ENCODE data around the gene THSD7B. TPM values are rescaled to one million over a fixed set of nuclear protein-coding genes. Genes with fewer than 3 reads are reported as not detected.
"Not testable (repeated sequence)": the region's sequence is repeated elsewhere in the genome, so short reads cannot be mapped to it uniquely, and the experiment has no call there.

The THSD7B gene
- total and polyA plus RNA-seq, 7 experiments from 2014 or later, result not detected

DNA sequence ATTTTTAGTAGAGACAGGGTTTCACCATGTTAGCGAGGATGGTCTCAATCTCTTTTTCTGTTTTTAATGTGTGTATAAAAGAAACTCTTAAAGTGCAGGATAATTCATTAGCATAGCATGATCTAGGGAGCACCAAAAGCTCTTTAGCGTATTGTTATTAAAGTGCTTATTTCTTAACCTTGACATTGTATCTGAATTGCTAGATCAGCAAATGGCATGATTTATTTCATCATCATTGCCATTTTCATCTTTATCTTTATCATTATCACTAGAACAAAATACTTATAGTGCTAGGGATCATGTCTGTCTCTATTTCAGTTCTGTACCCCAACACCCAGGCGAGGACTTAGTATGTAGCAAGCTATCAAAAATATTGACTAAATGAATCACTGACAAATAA is 805.1 kb downstream of the THSD7B start:
- Histone ChIP-seq H3K4me3 (ENCODE audit: low read length) (no peak overlapping the region), H3K27ac (ENCODE audit: low read depth, low read length) (no peak overlapping the region), H3K4me1 (ENCODE audit: control insufficient read depth in 2 of 2, insufficient read depth in 2 of 2, low read length in 2 of 2) (no peaks in the 10 kb centered on the region), H3K27me3 (ENCODE audit: control insufficient read depth in 2 of 2, insufficient read depth in 2 of 2, low read length in 2 of 2) (no peaks in the 10 kb centered on the region), H3K36me3 (ENCODE audit: control insufficient read depth in 2 of 3, insufficient read depth in 3 of 3, low read length in 3 of 3) (no peaks in the 10 kb centered on the region), H3K9me3 (ENCODE audit: control insufficient read depth in 2 of 3, low read length in 3 of 3) (no peaks in the 10 kb centered on the region)
- DNase-seq, result no peak
- Mint-ChIP-seq H3K36me3 (no peaks in the 10 kb centered on the region), H3K27me3 (no peaks in the 10 kb centered on the region), H3K27ac (no peak overlapping the region), H3K4me1 (no peaks in the 10 kb centered on the region), H3K9me3 (peaks cover 0 to 12% (median 5%) of the 10 kb centered on the region in 11 donors), H3K4me3 (no peak overlapping the region)
- ChIA-PET POLR2A (no interaction called here), CTCF (no interaction called here)
- ATAC-seq, result no peak
- intact Hi-C loops (cut with micrococcal nuclease), result no loop called here

DNA sequence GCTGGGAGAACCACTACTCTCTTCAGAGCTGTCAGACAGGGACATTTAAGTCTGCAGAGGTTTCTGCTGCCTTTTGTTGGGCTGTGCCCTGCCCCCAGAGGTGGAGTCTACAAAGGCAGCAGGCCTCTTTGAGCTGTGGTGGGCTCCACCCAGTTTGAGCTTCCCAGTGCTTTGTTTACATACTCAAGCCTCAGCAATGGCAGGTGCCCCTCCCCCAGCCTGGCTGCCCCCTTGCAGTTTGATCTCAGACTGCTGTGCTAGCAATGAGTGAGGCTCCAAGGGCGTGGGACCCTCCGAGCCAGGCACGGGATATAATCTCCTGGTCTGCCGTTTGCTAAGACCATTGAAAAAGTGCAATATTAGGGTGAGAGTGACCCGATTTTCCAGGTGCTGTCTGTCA is 822.5 kb downstream of the THSD7B start:
- ATAC-seq; POLR2A ChIA-PET; H3K4me1 ChIP-seq (ENCODE audit: control insufficient read depth in 2 of 2, insufficient read depth in 2 of 2, low read length in 2 of 2); H3K9me3 ChIP-seq (ENCODE audit: control insufficient read depth in 2 of 3, low read length in 3 of 3); CTCF ChIA-PET; H3K27me3 Mint-ChIP-seq; H3K27me3 ChIP-seq (ENCODE audit: control insufficient read depth in 2 of 2, insufficient read depth in 2 of 2, low read length in 2 of 2); H3K36me3 ChIP-seq (ENCODE audit: control insufficient read depth in 2 of 3, insufficient read depth in 3 of 3, low read length in 3 of 3); H3K27ac ChIP-seq (ENCODE audit: low read depth, low read length); intact Hi-C loops (cut with micrococcal nuclease); DNase-seq; H3K4me1 Mint-ChIP-seq; H3K4me3 ChIP-seq (ENCODE audit: low read length); H3K36me3 Mint-ChIP-seq; H3K27ac Mint-ChIP-seq; H3K4me3 Mint-ChIP-seq: not testable (repeated sequence)
- peaks cover 6 to 34% (median 16%) of the 10 kb centered on the region in 11 donors for H3K9me3 Mint-ChIP-seq

DNA sequence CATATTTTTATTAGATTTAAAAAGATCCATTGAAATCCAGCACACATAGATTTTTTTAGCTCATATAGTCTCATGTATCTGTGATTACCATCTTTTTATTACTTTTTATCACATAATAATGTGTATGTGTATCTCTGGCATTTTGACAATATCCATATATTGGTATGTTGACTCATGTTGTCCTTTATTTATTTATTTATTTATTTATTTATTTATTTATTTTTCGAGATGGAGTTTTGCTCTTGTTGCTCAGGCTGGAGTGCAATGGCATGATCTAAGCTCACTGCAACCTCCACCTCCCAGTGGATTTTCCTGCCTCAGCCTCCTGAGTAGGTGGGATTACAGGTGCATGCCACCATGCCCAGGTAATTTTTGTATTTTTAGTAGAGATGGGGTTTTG is 823.2 kb downstream of the THSD7B start:
- H3K36me3 Mint-ChIP-seq; POLR2A ChIA-PET; H3K27ac ChIP-seq (ENCODE audit: low read depth, low read length); ATAC-seq; DNase-seq; H3K4me1 Mint-ChIP-seq; H3K9me3 ChIP-seq (ENCODE audit: control insufficient read depth in 2 of 3, low read length in 3 of 3); H3K27me3 ChIP-seq (ENCODE audit: control insufficient read depth in 2 of 2, insufficient read depth in 2 of 2, low read length in 2 of 2); intact Hi-C loops (cut with micrococcal nuclease); H3K4me3 Mint-ChIP-seq; H3K4me3 ChIP-seq (ENCODE audit: low read length); CTCF ChIA-PET; H3K27me3 Mint-ChIP-seq; H3K4me1 ChIP-seq (ENCODE audit: control insufficient read depth in 2 of 2, insufficient read depth in 2 of 2, low read length in 2 of 2); H3K36me3 ChIP-seq (ENCODE audit: control insufficient read depth in 2 of 3, insufficient read depth in 3 of 3, low read length in 3 of 3); H3K27ac Mint-ChIP-seq: not testable (repeated sequence)
- H3K9me3 Mint-ChIP-seq, result peaks cover 6 to 30% (median 16%) of the 10 kb centered on the region in 11 donors

DNA sequence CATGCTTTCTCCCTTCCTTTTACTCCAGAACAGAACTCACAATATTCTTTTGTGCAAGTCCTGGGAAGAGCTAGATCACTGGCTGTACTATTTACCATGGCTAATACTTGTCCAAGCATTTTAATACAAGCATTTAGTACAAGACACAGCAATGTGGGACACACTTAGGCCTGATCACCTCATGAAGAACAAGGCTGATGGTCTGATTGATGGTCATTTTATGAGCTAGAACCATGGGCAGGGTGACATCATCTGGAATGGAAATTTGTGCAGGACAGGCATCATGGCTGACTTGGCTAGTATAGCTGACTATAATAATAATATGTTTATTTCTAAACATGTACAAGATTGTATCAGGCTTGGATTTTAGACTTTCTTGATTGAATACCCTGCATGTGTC is 824.8 kb downstream of the THSD7B start:
- Mint-ChIP-seq H3K4me1 (no peaks in the 10 kb centered on the region), H3K27ac (no peak overlapping the region), H3K36me3 (peaks cover 0 to 4% (median 0%) of the 10 kb centered on the region in 5 donors), H3K27me3 (no peaks in the 10 kb centered on the region), H3K9me3 (peaks cover 4 to 20% (median 9%) of the 10 kb centered on the region in 11 donors), H3K4me3 (no peak overlapping the region)
- no peaks in the 10 kb centered on the region for H3K27me3 ChIP-seq (ENCODE audit: control insufficient read depth in 2 of 2, insufficient read depth in 2 of 2, low read length in 2 of 2)
- ChIA-PET POLR2A (no interaction called here), CTCF (no interaction called here)
- H3K27ac ChIP-seq (ENCODE audit: low read depth, low read length), result no peak overlapping the region
- ATAC-seq, result no peak
- H3K36me3 ChIP-seq (ENCODE audit: control insufficient read depth in 2 of 3, insufficient read depth in 3 of 3, low read length in 3 of 3), result no peaks in the 10 kb centered on the region
- no peaks in the 10 kb centered on the region for H3K4me1 ChIP-seq (ENCODE audit: control insufficient read depth in 2 of 2, insufficient read depth in 2 of 2, low read length in 2 of 2)
- intact Hi-C loops (cut with micrococcal nuclease), result no loop called here
- no peaks in the 10 kb centered on the region for H3K9me3 ChIP-seq (ENCODE audit: control insufficient read depth in 2 of 3, low read length in 3 of 3)
- no peak overlapping the region for H3K4me3 ChIP-seq (ENCODE audit: low read length)
- DNase-seq, result no peak

DNA sequence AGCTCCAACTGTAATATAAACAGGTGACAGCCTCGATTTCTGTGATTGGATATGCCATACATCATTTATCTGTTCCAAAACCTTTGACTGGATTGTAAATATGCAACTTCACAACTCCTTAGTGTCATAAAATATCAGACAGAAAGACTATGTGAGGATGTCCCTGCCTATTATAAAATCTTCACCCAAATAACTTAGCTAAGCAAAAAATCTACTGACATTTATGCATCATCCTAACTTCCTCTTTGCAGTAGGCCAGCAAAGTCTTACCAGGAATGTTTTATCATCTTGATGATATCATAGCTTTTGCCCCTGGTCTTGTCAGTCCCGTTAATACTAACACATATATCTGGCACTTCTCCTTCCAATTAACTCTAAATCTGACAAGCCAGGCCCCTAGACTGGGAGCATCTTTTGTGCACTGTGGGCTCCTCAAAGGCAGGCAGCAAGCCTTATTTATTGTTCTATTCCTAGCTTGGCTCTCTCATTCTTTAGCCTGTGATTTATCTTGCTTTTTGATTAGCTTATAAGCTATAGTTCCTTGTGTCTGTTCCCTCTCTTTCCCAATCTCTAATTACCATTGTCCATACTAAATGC is 842.5 kb downstream of the THSD7B start:
- Histone ChIP-seq H3K9me3 (ENCODE audit: control insufficient read depth in 2 of 3, low read length in 3 of 3) (no peaks in the 10 kb centered on the region), H3K4me3 (ENCODE audit: low read length) (no peak overlapping the region), H3K36me3 (ENCODE audit: control insufficient read depth in 2 of 3, insufficient read depth in 3 of 3, low read length in 3 of 3) (no peaks in the 10 kb centered on the region), H3K4me1 (ENCODE audit: control insufficient read depth in 2 of 2, insufficient read depth in 2 of 2, low read length in 2 of 2) (no peaks in the 10 kb centered on the region), H3K27ac (ENCODE audit: low read depth, low read length) (no peak overlapping the region), H3K27me3 (ENCODE audit: control insufficient read depth in 2 of 2, insufficient read depth in 2 of 2, low read length in 2 of 2) (no peaks in the 10 kb centered on the region)
- Mint-ChIP-seq H3K9me3 (peaks cover 0 to 20% (median 1%) of the 10 kb centered on the region in 11 donors), H3K36me3 (no peaks in the 10 kb centered on the region), H3K4me3 (no peak overlapping the region), H3K4me1 (no peaks in the 10 kb centered on the region), H3K27ac (no peak overlapping the region), H3K27me3 (no peaks in the 10 kb centered on the region)
- intact Hi-C loops (cut with micrococcal nuclease), result no loop called here
- DNase-seq (no peak), ATAC-seq (no peak)
- POLR2A ChIA-PET, result no interaction called here
- CTCF ChIA-PET, result no interaction called here

DNA sequence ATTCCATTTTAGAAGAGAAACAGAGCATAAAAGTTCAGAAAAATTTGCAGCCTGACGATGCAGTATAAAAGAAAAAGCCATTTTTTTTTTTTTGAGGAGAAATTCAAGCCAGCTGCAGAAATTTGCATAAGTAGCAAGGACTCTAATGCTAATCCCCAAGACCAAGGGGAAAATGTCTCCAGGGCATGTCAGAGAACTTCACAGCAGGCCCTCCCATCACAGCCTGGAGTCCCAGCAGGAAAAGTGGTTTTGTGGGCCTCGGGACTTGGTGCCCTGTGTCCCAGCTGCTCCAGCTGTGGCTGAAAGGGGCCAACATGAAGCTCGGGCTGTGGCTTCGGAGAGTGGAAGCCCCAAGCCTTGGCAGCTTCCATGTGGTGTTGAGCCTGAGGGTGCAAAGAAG is 873.6 kb downstream of the THSD7B start:
- Mint-ChIP-seq H3K27me3 (no peaks in the 10 kb centered on the region), H3K9me3 (peaks cover 0 to 9% (median 0%) of the 10 kb centered on the region in 11 donors), H3K27ac (no peak overlapping the region), H3K4me1 (no peaks in the 10 kb centered on the region), H3K4me3 (no peak overlapping the region), H3K36me3 (no peaks in the 10 kb centered on the region)
- H3K4me1 ChIP-seq (ENCODE audit: control insufficient read depth in 2 of 2, insufficient read depth in 2 of 2, low read length in 2 of 2), result no peaks in the 10 kb centered on the region
- H3K27me3 ChIP-seq (ENCODE audit: control insufficient read depth in 2 of 2, insufficient read depth in 2 of 2, low read length in 2 of 2), result no peaks in the 10 kb centered on the region
- ATAC-seq (no peak), DNase-seq (no peak)
- H3K9me3 ChIP-seq (ENCODE audit: control insufficient read depth in 2 of 3, low read length in 3 of 3), result no peaks in the 10 kb centered on the region
- H3K36me3 ChIP-seq (ENCODE audit: control insufficient read depth in 2 of 3, insufficient read depth in 3 of 3, low read length in 3 of 3), result no peaks in the 10 kb centered on the region
- intact Hi-C loops (cut with micrococcal nuclease), result no loop called here
- CTCF ChIA-PET, result no interaction called here
- H3K4me3 ChIP-seq (ENCODE audit: low read length), result no peak overlapping the region
- POLR2A ChIA-PET, result no interaction called here
- no peak overlapping the region for H3K27ac ChIP-seq (ENCODE audit: low read depth, low read length)

DNA sequence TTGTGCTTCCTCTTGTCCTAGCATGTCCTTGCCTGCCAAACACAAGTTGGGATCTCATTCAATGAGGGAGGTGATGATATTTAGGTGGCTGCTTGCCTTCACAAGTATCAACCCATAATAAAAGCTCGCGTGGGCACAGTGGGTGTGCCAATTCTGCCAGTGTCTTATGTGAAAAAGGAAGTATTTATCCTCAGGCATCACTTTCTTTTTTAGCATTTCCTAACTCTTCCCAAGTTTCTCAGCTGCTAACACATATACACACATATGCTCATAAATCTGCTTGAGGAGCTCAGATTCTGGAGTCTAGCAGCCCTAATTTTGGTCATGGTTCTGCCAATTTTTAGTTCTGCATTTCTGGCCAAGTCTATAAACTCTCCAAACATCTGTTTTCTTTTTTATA is 879.4 kb downstream of the THSD7B start:
- no peaks in the 10 kb centered on the region for H3K36me3 Mint-ChIP-seq
- H3K27ac Mint-ChIP-seq, result no peak overlapping the region
- intact Hi-C loops (cut with micrococcal nuclease), result no loop called here
- H3K9me3 ChIP-seq (ENCODE audit: control insufficient read depth in 2 of 3, low read length in 3 of 3), result no peaks in the 10 kb centered on the region
- ChIA-PET CTCF (interaction anchor here (0.6 kb wide), 1 partner anchor 50 kb away, joined by 3 read pairs; no protein-coding TSS in a partner anchor), POLR2A (no interaction called here)
- no peak for DNase-seq
- no peak for ATAC-seq
- H3K4me1 ChIP-seq (ENCODE audit: control insufficient read depth in 2 of 2, insufficient read depth in 2 of 2, low read length in 2 of 2), result no peaks in the 10 kb centered on the region
- no peaks in the 10 kb centered on the region for H3K4me1 Mint-ChIP-seq
- H3K4me3 ChIP-seq (ENCODE audit: low read length), result no peak overlapping the region
- H3K27ac ChIP-seq (ENCODE audit: low read depth, low read length), result no peak overlapping the region
- no peaks in the 10 kb centered on the region for H3K36me3 ChIP-seq (ENCODE audit: control insufficient read depth in 2 of 3, insufficient read depth in 3 of 3, low read length in 3 of 3)
- no peaks in the 10 kb centered on the region for H3K27me3 Mint-ChIP-seq
- H3K9me3 Mint-ChIP-seq, result peaks cover 0 to 13% (median 4%) of the 10 kb centered on the region in 11 donors
- H3K27me3 ChIP-seq (ENCODE audit: control insufficient read depth in 2 of 2, insufficient read depth in 2 of 2, low read length in 2 of 2), result no peaks in the 10 kb centered on the region
- no peak overlapping the region for H3K4me3 Mint-ChIP-seq
